GM23338 (cell line): ENCODE results near the gene UAP1. TPM values are rescaled to one million over a fixed set of nuclear protein-coding genes. Genes with fewer than 3 reads are reported as not detected.

Source experiments
- ATAC-seq: fragments of 200-7000 bp; cut with Tn5 transposase; 3 replicates; pipeline ENCODE4 v1.9.1; 2020
- DNase-seq: peaks from one replicate; pipeline ENCODE4 v3.0.0-alpha.2; 2015; ENCODE audit warnings: low spot score
- H2AFZ ChIP-seq: fragments of 200-600 bp; sonication (generic); 2 replicates; pipeline ENCODE4 v1.8.0; 2016; ENCODE audit warnings: antibody characterized with exemption, mild to moderate bottlenecking, moderate library complexity
- H3F3A ChIP-seq: fragments of 200-600 bp; sonication (generic); replicated peaks from 2 replicates; pipeline ENCODE4 v1.8.0; 2017; ENCODE audit warnings: antibody characterized with exemption, mixed run types, low read depth
- H3K27ac ChIP-seq: fragments of 200-600 bp; sonication (generic); 2 replicates; pipeline ENCODE4 v1.6.1; 2016; ENCODE audit warnings: low read depth
- H3K27me3 ChIP-seq: fragments of 200-600 bp; sonication (generic); 2 replicates; pipeline ENCODE4 v1.8.0; 2016; ENCODE audit warnings: mild to moderate bottlenecking, mixed run types, moderate library complexity; ENCODE audit not compliant: insufficient read depth
- H3K36me3 ChIP-seq: fragments of 200-600 bp; sonication (generic); 2 replicates; pipeline ENCODE4 v1.8.0; 2016; ENCODE audit warnings: mild to moderate bottlenecking; ENCODE audit not compliant: insufficient read depth
- H3K4me1 ChIP-seq: fragments of 200-600 bp; sonication (generic); 2 replicates; pipeline ENCODE4 v1.8.0; 2016; ENCODE audit warnings: mild to moderate bottlenecking, moderate library complexity; ENCODE audit not compliant: insufficient read depth
- H3K4me2 ChIP-seq: fragments of 200-600 bp; sonication (generic); 2 replicates; pipeline ENCODE4 v1.7.1; 2017; ENCODE audit warnings: mixed run types
- H3K4me3 ChIP-seq: fragments of 200-600 bp; sonication (generic); 2 replicates; pipeline ENCODE4 v1.6.1; 2016; ENCODE audit warnings: mixed run types
- H3K79me2 ChIP-seq: fragments of 200-600 bp; sonication (generic); replicated peaks from 2 replicates; pipeline ENCODE4 v1.8.0; 2017; ENCODE audit warnings: mild to moderate bottlenecking; ENCODE audit not compliant: insufficient read depth
- H3K9me2 ChIP-seq: fragments of 200-600 bp; sonication (generic); 2 replicates; pipeline ENCODE4 v1.8.0; 2017; ENCODE audit not compliant: insufficient read depth
- H4K20me1 ChIP-seq: fragments of 200-600 bp; sonication (generic); replicated peaks from 2 replicates; pipeline ENCODE4 v1.8.0; 2017; ENCODE audit warnings: mild to moderate bottlenecking; ENCODE audit not compliant: insufficient read depth
- H3K27ac Mint-ChIP-seq: 2 replicates; pipeline ENCODE4 v1.8.0; 2020; ENCODE audit warnings: inconsistent platforms, mild to moderate bottlenecking, moderate library complexity, mixed read lengths
- H3K27me3 Mint-ChIP-seq: 3 replicates; pipeline ENCODE4 v1.8.0; 2022; ENCODE audit warnings: low read depth, mild to moderate bottlenecking, moderate library complexity, mixed read lengths, inconsistent platforms; ENCODE audit not compliant: insufficient read depth, poor library complexity
- H3K36me3 Mint-ChIP-seq: 3 replicates; pipeline ENCODE4 v1.8.0; 2021; ENCODE audit warnings: low read depth, mild to moderate bottlenecking, inconsistent platforms, moderate library complexity, mixed read lengths
- H3K4me1 Mint-ChIP-seq: 3 replicates; pipeline ENCODE4 v1.8.0; 2020; ENCODE audit warnings: mild to moderate bottlenecking, inconsistent platforms, mixed read lengths
- H3K4me3 Mint-ChIP-seq: 3 replicates; pipeline ENCODE4 v1.8.0; 2021; ENCODE audit warnings: moderate library complexity, mild to moderate bottlenecking, inconsistent platforms, mixed read lengths
- H3K9me3 Mint-ChIP-seq: 3 replicates; pipeline ENCODE4 v1.8.0; 2020; ENCODE audit warnings: moderate library complexity, mild to moderate bottlenecking, inconsistent platforms, mixed read lengths
- CREB1 ChIP-seq: fragments of 250-450 bp; sonication (Bioruptor Pico); IDR thresholded peaks from 2 replicates; pipeline ENCODE4 v1.5.0; 2020; ENCODE audit warnings: low read depth, mild to moderate bottlenecking, moderate library complexity
- ETS1 ChIP-seq: IDR thresholded peaks from 2 replicates; pipeline ENCODE4 v1.6.1; 2016; ENCODE audit warnings: antibody characterized with exemption
- EZH2 ChIP-seq: fragments of 200-600 bp; sonication (generic); IDR thresholded peaks from one replicate; pipeline ENCODE4 v1.8.0; 2017; ENCODE audit warnings: antibody characterized with exemption, mild to moderate bottlenecking, low read depth; ENCODE audit not compliant: unreplicated experiment
- EZH2phosphoT487 ChIP-seq: fragments of 200-600 bp; sonication (generic); IDR thresholded peaks from one replicate; pipeline ENCODE4 v1.8.1; 2018; ENCODE audit warnings: antibody characterized with exemption; ENCODE audit not compliant: unreplicated experiment
- JUNB ChIP-seq: IDR thresholded peaks from one replicate; pipeline ENCODE4 v1.6.1; 2016; ENCODE audit warnings: antibody characterized with exemption; ENCODE audit not compliant: unreplicated experiment
- NANOG ChIP-seq: IDR thresholded peaks from 2 replicates; pipeline ENCODE4 v1.6.1; 2016; ENCODE audit warnings: antibody characterized with exemption, borderline replicate concordance
- REST ChIP-seq: IDR thresholded peaks from one replicate; pipeline ENCODE4 v1.6.1; 2018; ENCODE audit warnings: antibody characterized with exemption; ENCODE audit not compliant: unreplicated experiment
- STAT1 ChIP-seq: IDR thresholded peaks from one replicate; pipeline ENCODE4 v1.6.1; 2016; ENCODE audit warnings: antibody characterized with exemption; ENCODE audit not compliant: unreplicated experiment
- ZNF114 ChIP-seq: fragments of 250-450 bp; sonication (Bioruptor Pico); IDR thresholded peaks from 2 replicates; pipeline ENCODE4 v1.5.0; 2020; ENCODE audit warnings: mild to moderate bottlenecking, moderate library complexity
- ZNF331 ChIP-seq: fragments of 250-450 bp; sonication (Bioruptor Pico); IDR thresholded peaks from 2 replicates; pipeline ENCODE4 v1.5.0; 2020; ENCODE audit warnings: low read depth, mild to moderate bottlenecking, moderate library complexity
- polyA plus RNA-seq: library from polyadenylated mRNA; unstranded; fragments of >200 nt; fragmentation: Nextera tagmentation; extraction: Ambion mirVana; gene quantifications from 2 replicates; pipeline ENCODE4 v1.2.1, GENCODE V29; 2016
- total RNA-seq: library from RNA; depleted of rRNA; stranded (reverse); fragments of >200 nt; shearing (Covaris generic); gene quantifications from 2 replicates; pipeline ENCODE4 v1.2.3, GENCODE V29; 2014
- TF ChIP-seq, protein P1 (sequence below), 2 experiments: fragments of 200-600 bp in 1 of 2; sonication (generic) in 1 of 2; conservative IDR thresholded peaks; 2 replicates each; pipeline versions ENCODE4 v1.5.1 to v1.6.1; 2016 to 2017; ENCODE audit warnings: antibody characterized with exemption in 2 of 2, low read depth in 2 of 2, mild to moderate bottlenecking in 2 of 2, moderate library complexity in 1 of 2
- TF ChIP-seq, protein P2 (sequence below): fragments of 250-450 bp; sonication (Bioruptor Pico); IDR thresholded peaks from 2 replicates; pipeline ENCODE4 v1.5.0; 2020; ENCODE audit warnings: mild to moderate bottlenecking, moderate library complexity

Gene UAP1
- total and polyA plus RNA-seq, 2 experiments from 2014 or later = 26.7 to 33.3 TPM

DNA sequence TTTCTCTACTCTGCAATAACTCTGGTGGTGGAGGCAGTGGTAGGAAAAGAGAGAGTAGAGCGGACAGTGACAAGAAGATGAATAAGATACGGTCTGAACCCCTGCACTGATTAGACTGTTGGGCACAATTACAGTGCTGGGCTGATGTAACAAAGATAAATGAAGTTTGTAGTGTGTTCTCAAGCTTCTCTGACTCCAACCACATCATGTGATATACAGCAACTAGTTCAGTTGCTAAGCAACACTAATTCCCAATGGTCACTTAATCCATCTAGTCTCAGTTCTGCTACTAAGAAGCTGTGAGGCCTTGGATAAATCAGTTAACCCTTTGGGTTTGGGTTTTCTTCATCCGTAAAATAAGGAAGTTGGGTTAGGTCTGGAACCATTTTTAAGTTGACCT is 88.1 kb downstream of the UAP1 start:
- Mint-ChIP-seq H3K36me3 (no peaks in the 10 kb centered on the region), H3K4me1 (peaks cover 9% of the 10 kb centered on the region; the same call in 2 of the 3 replicates), H3K9me3 (no peaks in the 10 kb centered on the region), H3K27me3 (peaks cover 2% of the 10 kb centered on the region), H3K4me3 (no peak overlapping the region), H3K27ac (no peak overlapping the region)
- ATAC-seq = no peak
- H4K20me1 ChIP-seq = no peaks in the 10 kb centered on the region
- no peaks in the 10 kb centered on the region for H3K9me2 ChIP-seq
- TF ChIP-seq, protein P1, sequence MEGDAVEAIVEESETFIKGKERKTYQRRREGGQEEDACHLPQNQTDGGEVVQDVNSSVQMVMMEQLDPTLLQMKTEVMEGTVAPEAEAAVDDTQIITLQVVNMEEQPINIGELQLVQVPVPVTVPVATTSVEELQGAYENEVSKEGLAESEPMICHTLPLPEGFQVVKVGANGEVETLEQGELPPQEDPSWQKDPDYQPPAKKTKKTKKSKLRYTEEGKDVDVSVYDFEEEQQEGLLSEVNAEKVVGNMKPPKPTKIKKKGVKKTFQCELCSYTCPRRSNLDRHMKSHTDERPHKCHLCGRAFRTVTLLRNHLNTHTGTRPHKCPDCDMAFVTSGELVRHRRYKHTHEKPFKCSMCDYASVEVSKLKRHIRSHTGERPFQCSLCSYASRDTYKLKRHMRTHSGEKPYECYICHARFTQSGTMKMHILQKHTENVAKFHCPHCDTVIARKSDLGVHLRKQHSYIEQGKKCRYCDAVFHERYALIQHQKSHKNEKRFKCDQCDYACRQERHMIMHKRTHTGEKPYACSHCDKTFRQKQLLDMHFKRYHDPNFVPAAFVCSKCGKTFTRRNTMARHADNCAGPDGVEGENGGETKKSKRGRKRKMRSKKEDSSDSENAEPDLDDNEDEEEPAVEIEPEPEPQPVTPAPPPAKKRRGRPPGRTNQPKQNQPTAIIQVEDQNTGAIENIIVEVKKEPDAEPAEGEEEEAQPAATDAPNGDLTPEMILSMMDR (conservative IDR thresholded peaks at IDR 0.05; ENCODE audit: low read depth in 2 of 2) = no peak
- TF ChIP-seq STAT1 (no peak), EZH2phosphoT487 (no peak), EZH2 (no peak), ZNF114 (no peak), CREB1 (CRISPR knock-in tag) (no peak), ZNF331 (no peak), NANOG (no peak), ETS1 (no peak), REST (no peak), JUNB (no peak)
- TF ChIP-seq, protein P2, sequence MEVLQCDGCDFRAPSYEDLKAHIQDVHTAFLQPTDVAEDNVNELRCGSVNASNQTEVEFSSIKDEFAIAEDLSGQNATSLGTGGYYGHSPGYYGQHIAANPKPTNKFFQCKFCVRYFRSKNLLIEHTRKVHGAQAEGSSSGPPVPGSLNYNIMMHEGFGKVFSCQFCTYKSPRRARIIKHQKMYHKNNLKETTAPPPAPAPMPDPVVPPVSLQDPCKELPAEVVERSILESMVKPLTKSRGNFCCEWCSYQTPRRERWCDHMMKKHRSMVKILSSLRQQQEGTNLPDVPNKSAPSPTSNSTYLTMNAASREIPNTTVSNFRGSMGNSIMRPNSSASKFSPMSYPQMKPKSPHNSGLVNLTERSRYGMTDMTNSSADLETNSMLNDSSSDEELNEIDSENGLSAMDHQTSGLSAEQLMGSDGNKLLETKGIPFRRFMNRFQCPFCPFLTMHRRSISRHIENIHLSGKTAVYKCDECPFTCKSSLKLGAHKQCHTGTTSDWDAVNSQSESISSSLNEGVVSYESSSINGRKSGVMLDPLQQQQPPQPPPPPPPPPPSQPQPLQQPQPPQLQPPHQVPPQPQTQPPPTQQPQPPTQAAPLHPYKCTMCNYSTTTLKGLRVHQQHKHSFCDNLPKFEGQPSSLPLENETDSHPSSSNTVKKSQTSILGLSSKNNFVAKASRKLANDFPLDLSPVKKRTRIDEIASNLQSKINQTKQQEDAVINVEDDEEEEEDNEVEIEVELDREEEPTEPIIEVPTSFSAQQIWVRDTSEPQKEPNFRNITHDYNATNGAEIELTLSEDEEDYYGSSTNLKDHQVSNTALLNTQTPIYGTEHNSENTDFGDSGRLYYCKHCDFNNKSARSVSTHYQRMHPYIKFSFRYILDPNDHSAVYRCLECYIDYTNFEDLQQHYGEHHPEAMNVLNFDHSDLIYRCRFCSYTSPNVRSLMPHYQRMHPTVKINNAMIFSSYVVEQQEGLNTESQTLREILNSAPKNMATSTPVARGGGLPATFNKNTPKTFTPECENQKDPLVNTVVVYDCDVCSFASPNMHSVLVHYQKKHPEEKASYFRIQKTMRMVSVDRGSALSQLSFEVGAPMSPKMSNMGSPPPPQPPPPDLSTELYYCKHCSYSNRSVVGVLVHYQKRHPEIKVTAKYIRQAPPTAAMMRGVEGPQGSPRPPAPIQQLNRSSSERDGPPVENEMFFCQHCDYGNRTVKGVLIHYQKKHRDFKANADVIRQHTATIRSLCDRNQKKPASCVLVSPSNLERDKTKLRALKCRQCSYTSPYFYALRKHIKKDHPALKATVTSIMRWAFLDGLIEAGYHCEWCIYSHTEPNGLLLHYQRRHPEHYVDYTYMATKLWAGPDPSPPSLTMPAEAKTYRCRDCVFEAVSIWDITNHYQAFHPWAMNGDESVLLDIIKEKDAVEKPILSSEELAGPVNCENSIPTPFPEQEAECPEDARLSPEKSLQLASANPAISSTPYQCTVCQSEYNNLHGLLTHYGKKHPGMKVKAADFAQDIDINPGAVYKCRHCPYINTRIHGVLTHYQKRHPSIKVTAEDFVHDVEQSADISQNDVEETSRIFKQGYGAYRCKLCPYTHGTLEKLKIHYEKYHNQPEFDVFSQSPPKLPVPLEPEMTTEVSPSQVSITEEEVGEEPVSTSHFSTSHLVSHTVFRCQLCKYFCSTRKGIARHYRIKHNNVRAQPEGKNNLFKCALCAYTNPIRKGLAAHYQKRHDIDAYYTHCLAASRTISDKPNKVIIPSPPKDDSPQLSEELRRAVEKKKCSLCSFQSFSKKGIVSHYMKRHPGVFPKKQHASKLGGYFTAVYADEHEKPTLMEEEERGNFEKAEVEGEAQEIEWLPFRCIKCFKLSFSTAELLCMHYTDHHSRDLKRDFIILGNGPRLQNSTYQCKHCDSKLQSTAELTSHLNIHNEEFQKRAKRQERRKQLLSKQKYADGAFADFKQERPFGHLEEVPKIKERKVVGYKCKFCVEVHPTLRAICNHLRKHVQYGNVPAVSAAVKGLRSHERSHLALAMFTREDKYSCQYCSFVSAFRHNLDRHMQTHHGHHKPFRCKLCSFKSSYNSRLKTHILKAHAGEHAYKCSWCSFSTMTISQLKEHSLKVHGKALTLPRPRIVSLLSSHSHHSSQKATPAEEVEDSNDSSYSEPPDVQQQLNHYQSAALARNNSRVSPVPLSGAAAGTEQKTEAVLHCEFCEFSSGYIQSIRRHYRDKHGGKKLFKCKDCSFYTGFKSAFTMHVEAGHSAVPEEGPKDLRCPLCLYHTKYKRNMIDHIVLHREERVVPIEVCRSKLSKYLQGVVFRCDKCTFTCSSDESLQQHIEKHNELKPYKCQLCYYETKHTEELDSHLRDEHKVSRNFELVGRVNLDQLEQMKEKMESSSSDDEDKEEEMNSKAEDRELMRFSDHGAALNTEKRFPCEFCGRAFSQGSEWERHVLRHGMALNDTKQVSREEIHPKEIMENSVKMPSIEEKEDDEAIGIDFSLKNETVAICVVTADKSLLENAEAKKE (CRISPR knock-in tag) = no peak
- H3K4me1 ChIP-seq = no peaks in the 10 kb centered on the region
- H3K79me2 ChIP-seq = no peaks in the 10 kb centered on the region
- no peaks in the 10 kb centered on the region for H3K27me3 ChIP-seq
- no peaks in the 10 kb centered on the region for H3K36me3 ChIP-seq
- H2AFZ ChIP-seq = no peak overlapping the region
- H3K27ac ChIP-seq = no peak overlapping the region
- no peak for DNase-seq
- no peaks in the 10 kb centered on the region for H3F3A ChIP-seq
- no peak overlapping the region for H3K4me2 ChIP-seq
- no peak overlapping the region for H3K4me3 ChIP-seq
